Measurements from ENCODE around the gene KIF26A. TPM values are rescaled to one million over a fixed set of nuclear protein-coding genes. Genes with fewer than 3 reads are reported as not detected.

The KIF26A gene
- total and polyA plus RNA-seq, 2 of the 13 experiments (the other 11 are each of a cell fraction or from before 2014, with no cell fraction given) = not detected

GRCh38 chr14:104194716-104195115, 56.3 kb downstream of the KIF26A start:
- no peaks in the 10 kb centered on the region for H3K79me2 ChIP-seq (ENCODE audit: insufficient read depth, low read length)
- in situ Hi-C loops (cut with HindIII; ENCODE audit: extremely low pct_ligation_motif_present, low pct_unique_long_range_greater_than_20kb) = no loop called here
- no TSS peak for BruUV-seq (replicated peaks)
- peaks cover 2 to 4% of the 10 kb centered on the region in 2 experiments; a peak in 3 of 5 replicates for H3K27me3 ChIP-seq (ENCODE audit: control insufficient read depth in 1 of 2, insufficient read depth in 2 of 2, low read length in 2 of 2)
- TF ChIP-seq HES4 (CRISPR knock-in tag; IDR thresholded peaks at IDR 0.05; ENCODE audit: borderline replicate concordance) (no peak), HHEX (CRISPR knock-in tag; IDR thresholded peaks at IDR 0.05) (no peak), ZNF720 (CRISPR knock-in tag; IDR thresholded peaks at IDR 0.05) (no peak), ZSCAN12 (CRISPR knock-in tag; IDR thresholded peaks at IDR 0.05) (no peak), GTF3A (CRISPR knock-in tag; conservative IDR thresholded peaks at IDR 0.05) (no peak), ZNF800 (CRISPR knock-in tag; IDR thresholded peaks at IDR 0.05) (no peak), ZNF367 (CRISPR knock-in tag; IDR thresholded peaks at IDR 0.05; ENCODE audit: borderline replicate concordance) (no peak)
- ChIA-PET CTCF (ENCODE audit: low intra/inter-chr PET ratio, low total read pairs) (no interaction called here), POLR2A (no interaction called here)
- no peak overlapping the region for H3K27ac ChIP-seq (ENCODE audit: extremely low read length, insufficient read depth, low read length)
- no peak overlapping the region for H3K9ac ChIP-seq (ENCODE audit: insufficient read depth, low read depth, low read length)
- no peak for DNase-seq (ENCODE audit: low spot score)
- no peaks in the 10 kb centered on the region for H3K36me3 ChIP-seq (replicated peaks in 1 of 2; ENCODE audit: control insufficient read depth in 1 of 2, insufficient read depth in 2 of 2, low read length in 2 of 2)
- intact Hi-C loops (cut with micrococcal nuclease; ENCODE audit: unreplicated experiment) = no loop called here
- H2AFZ ChIP-seq (ENCODE audit: low read length) = no peak overlapping the region
- no peaks in the 10 kb centered on the region for H4K20me1 ChIP-seq (ENCODE audit: insufficient read depth, low read length)
- no peak overlapping the region for H3K4me2 ChIP-seq (ENCODE audit: low read depth, low read length)
- H3K4me3 ChIP-seq (replicated peaks in 1 of 3; ENCODE audit: insufficient read depth in 1 of 3, low read depth in 2 of 3, low read length in 3 of 3) = no peak overlapping the region
- no peaks in the 10 kb centered on the region for H3K4me1 ChIP-seq (ENCODE audit: insufficient read depth, low read length)
- WGBS (ENCODE audit: low lambda C conversion rate) = 100% methylated on average over 2 of the region's 11 CpGs
- no peaks in the 10 kb centered on the region for H3K9me3 ChIP-seq (ENCODE audit: low read length)
- no peak for ATAC-seq
- FAIRE-seq = no peak

DNA sequence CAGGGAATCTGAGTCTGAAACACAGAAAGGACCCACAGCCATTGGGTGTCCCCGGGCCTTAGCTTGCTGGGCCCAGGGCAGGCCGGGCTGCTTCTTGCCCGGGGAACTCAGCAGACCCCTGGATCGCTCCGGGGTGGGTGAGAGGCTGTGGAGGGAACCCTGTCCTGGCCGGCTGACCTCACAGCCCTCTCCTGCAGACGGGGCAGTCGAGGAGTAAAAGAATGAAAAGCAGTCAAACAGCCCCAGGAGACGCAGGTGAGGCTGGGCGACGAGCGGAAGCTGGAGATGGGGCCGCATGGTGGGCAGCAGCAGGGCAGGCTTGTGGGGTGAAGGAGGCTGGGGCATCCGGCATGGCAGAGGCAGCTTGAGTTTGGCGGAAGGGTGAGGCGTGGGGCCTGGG, 57.0 kb downstream of the KIF26A start:
- no TSS peak for BruUV-seq (replicated peaks)
- ChIA-PET CTCF (ENCODE audit: low intra/inter-chr PET ratio, low total read pairs) (no interaction called here), POLR2A (no interaction called here)
- intact Hi-C loops (cut with micrococcal nuclease; ENCODE audit: unreplicated experiment) (no loop called here), in situ Hi-C loops (cut with HindIII; ENCODE audit: extremely low pct_ligation_motif_present, low pct_unique_long_range_greater_than_20kb) (no loop called here)
- Histone ChIP-seq H3K36me3 (replicated peaks in 1 of 2; ENCODE audit: control insufficient read depth in 1 of 2, insufficient read depth in 2 of 2, low read length in 2 of 2) (no peaks in the 10 kb centered on the region), H3K9ac (ENCODE audit: insufficient read depth, low read depth, low read length) (no peak overlapping the region), H3K27ac (ENCODE audit: extremely low read length, insufficient read depth, low read length) (no peak overlapping the region), H3K4me1 (ENCODE audit: insufficient read depth, low read length) (no peaks in the 10 kb centered on the region), H3K9me3 (ENCODE audit: low read length) (no peaks in the 10 kb centered on the region), H3K27me3 (ENCODE audit: control insufficient read depth in 1 of 2, insufficient read depth in 2 of 2, low read length in 2 of 2) (peaks cover 2 to 4% of the 10 kb centered on the region in 2 experiments; a peak in 3 of 5 replicates), H4K20me1 (ENCODE audit: insufficient read depth, low read length) (no peaks in the 10 kb centered on the region), H3K79me2 (ENCODE audit: insufficient read depth, low read length) (no peaks in the 10 kb centered on the region), H2AFZ (ENCODE audit: low read length) (no peak overlapping the region), H3K4me2 (ENCODE audit: low read depth, low read length) (no peak overlapping the region), H3K4me3 (replicated peaks in 1 of 3; ENCODE audit: insufficient read depth in 1 of 3, low read depth in 2 of 3, low read length in 3 of 3) (no peak overlapping the region)
- ATAC-seq = no peak
- no peak for FAIRE-seq
- 9% methylated on average over 11 of the region's 16 CpGs for WGBS (ENCODE audit: low lambda C conversion rate)
- no peak for DNase-seq (ENCODE audit: low spot score)
- TF ChIP-seq CBFB (CRISPR knock-in tag; IDR thresholded peaks at IDR 0.05) (no peak), ZNF703 (CRISPR knock-in tag; IDR thresholded peaks at IDR 0.05; ENCODE audit: borderline replicate concordance) (no peak), KLF12 (CRISPR knock-in tag; IDR thresholded peaks at IDR 0.05; ENCODE audit: borderline replicate concordance) (no peak), SNRNP70 (IDR thresholded peaks at IDR 0.05; ENCODE audit: low read depth, low read length) (no peak), MTF2 (CRISPR knock-in tag; IDR thresholded peaks at IDR 0.05; ENCODE audit: borderline replicate concordance) (no peak)
- TF ChIP-seq, protein P1, sequence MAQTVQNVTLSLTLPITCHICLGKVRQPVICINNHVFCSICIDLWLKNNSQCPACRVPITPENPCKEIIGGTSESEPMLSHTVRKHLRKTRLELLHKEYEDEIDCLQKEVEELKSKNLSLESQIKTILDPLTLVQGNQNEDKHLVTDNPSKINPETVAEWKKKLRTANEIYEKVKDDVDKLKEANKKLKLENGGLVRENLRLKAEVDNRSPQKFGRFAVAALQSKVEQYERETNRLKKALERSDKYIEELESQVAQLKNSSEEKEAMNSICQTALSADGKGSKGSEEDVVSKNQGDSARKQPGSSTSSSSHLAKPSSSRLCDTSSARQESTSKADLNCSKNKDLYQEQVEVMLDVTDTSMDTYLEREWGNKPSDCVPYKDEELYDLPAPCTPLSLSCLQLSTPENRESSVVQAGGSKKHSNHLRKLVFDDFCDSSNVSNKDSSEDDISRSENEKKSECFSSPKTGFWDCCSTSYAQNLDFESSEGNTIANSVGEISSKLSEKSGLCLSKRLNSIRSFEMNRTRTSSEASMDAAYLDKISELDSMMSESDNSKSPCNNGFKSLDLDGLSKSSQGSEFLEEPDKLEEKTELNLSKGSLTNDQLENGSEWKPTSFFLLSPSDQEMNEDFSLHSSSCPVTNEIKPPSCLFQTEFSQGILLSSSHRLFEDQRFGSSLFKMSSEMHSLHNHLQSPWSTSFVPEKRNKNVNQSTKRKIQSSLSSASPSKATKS (CRISPR knock-in tag; IDR thresholded peaks at IDR 0.05) = no peak
- TF ChIP-seq, protein P2, sequence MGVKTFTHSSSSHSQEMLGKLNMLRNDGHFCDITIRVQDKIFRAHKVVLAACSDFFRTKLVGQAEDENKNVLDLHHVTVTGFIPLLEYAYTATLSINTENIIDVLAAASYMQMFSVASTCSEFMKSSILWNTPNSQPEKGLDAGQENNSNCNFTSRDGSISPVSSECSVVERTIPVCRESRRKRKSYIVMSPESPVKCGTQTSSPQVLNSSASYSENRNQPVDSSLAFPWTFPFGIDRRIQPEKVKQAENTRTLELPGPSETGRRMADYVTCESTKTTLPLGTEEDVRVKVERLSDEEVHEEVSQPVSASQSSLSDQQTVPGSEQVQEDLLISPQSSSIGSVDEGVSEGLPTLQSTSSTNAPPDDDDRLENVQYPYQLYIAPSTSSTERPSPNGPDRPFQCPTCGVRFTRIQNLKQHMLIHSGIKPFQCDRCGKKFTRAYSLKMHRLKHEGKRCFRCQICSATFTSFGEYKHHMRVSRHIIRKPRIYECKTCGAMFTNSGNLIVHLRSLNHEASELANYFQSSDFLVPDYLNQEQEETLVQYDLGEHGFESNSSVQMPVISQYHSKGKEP (CRISPR knock-in tag; IDR thresholded peaks at IDR 0.05) = no peak

Measured in HepG2 (cell line).